Stimulated activated CD8-positive, alpha-beta memory T cell treated with anti-CD3 and anti-CD28 coated beads, Interleukin-15, amount 100 ng/mL, for 48 hours (primary cell): ENCODE results near the gene EEF1E1.

Experiments
- DNase-seq, 2 donors: peaks; one replicate each; pipeline ENCODE4 v3.0.0-alpha.2; 2020; ENCODE audit warnings: low read depth in 2 of 2

Gene EEF1E1

DNA sequence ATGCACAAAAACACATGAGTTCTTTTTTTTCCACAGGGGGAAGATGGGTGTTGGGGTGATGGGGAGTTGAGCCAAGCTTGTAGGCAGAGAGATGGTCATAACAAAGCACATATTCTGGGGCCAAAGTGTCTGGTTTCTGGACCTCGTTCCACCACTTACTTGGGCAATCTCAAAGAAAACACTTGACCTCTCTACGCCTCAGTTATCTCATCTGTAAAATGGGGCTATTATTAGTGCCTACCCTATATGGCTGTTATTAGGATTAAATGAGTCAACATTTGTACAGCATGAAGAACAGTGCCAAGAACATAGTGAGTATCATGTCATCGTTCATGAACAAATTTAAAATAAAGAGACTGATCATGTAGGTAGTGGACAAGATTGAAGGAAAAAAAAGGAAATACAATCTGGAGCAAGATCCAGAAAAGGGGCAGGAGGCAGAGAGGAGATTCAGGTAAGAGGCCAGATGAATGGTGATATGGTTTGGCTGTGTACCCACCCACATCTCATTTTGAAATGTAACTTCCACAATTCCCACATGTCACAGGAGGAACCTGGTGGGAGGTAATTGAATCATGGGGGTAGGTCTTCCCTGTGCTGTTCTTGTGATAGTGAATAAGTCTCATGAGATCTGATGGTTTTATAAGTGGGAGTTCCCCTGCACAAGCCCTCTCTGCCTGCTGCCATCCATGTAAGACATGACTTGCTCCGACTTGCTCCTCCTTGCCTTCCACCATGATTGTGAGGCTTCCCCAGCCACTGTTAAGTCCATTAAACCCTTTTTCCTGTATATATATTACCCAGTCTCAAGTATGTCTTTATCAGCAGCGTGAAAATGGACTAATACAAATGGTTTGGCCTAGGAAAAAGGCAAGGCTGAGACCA is 14.2 kb downstream of the EEF1E1 start:
- DNase-seq = no peak

GRCh38 chr6:8086755-8087306 is 15.5 kb downstream of the EEF1E1 start:
- no peak for DNase-seq

DNA sequence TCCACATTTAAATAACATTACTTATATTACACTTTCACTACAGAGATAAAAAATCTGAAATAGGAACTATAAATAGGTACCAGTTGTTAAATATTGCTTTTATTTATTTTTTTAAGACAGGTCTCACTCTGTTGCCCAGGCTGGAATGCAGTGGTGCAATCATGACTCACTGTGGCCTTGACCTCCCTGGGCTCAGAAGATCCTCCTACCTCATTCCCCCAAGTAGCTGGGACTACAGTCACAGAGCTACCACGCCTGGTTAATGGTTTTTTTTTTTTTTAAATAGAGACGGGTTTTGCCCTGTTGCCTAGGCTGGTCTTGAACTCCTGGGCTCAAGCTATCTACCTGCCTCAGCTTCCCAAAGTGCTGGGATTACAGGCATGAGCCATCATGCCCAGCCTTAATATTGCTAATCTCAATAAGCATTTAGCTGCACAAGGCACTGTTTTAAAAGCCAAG is 17.3 kb downstream of the EEF1E1 start:
- no peak for DNase-seq

DNA sequence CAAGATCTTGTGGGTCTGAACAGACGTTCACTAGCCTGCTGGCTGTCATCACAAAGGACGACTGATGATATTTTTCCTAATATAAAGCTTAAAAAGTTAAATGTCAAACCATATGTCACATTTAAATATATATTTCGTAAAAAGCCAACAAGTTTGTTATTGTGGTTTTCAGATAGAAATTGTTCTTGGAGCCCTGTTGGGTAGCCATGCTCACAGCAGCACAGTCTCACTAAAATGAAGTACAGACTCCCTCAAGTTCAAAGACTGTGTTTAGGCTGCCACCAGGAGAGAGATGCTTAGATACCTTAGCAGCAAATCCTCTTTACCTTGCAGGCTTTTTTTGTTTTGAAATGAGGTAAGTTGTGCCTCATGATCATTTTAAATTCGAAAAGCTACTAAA is 17.8 kb downstream of the EEF1E1 start:
- DNase-seq = no peak

GRCh38 chr6:8082954-8083858 is 19.1 kb downstream of the EEF1E1 start:
- no peak for DNase-seq

DNA sequence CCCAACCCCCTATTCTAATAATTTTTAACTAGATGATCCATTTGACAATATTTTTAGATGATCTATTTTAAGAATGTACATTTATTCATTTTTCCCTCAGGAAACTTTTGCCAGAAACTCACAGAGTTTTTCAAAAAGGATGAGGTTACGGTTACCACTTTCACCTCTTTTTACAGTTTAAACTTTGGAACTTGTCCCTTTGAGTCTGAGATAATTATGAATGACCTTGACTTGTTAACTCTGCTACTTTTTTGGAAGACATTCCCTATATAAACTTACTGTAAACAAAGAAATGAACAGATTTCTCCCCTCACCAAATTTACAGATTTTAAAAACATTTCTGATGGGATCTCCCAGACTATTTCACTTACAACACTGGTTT is 19.8 kb downstream of the EEF1E1 start:
- DNase-seq = no peak

DNA sequence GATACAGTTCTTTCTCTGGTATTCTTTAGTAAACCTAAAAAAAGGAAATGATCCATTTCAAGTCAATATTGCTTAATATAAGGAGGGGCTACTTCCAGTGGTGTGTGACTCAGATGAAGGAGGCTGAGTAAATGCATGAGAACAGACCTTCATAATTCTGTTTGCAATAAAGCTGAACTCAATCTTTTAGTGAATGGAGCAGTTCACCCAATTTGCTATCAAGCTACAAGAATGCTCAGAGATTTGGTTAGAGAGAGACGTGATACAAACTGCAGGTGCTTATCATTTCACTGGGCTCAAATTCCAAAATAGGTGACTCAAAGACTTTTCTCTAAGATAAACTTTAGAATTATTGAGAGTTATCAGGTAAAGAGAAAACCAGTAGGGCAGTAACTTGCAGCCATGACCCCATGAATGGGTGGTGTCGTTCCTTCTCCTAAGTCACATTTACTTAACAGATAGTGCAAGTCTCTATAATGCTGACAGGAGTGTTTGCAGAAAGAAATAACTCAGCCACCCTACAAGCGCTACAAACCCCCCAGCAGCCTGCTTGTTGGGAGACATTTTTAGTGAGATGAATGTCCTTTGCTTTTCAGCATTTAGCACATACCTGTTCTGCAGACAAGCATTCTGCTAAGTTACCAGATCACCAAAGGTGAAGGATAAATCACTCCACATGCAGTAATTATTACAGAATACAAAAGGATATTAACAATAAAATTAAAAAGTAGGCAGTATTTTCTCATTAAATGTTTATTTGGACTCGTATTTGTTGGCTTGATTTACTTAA is 21.8 kb downstream of the EEF1E1 start:
- DNase-seq = no peak

DNA sequence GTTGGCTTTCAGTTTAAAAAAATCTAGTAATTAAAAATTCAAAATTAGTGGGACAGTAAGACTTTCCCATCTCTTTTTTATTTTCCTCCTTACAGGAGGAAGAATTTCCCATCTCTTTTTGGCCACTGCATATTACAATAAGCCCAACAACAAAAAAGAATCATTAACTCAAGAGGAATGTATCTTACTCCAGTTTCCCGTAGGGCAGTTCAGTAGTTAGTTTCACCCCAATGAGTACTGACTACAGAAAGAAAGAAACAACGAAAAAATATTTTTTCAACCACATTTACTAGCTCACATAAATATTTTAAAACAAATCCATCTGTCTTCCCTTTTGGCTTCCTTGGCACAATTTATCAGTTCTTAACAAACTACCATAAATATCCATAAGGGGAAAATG is 23.2 kb downstream of the EEF1E1 start:
- no peak for DNase-seq

- no peak for DNase-seq
Measured at GRCh38 chr6:8077991-8078390, 24.4 kb downstream of the EEF1E1 start.

- DNase-seq = no peak
Measured at GRCh38 chr6:8075704-8076103, 26.6 kb downstream of the EEF1E1 start.

DNA sequence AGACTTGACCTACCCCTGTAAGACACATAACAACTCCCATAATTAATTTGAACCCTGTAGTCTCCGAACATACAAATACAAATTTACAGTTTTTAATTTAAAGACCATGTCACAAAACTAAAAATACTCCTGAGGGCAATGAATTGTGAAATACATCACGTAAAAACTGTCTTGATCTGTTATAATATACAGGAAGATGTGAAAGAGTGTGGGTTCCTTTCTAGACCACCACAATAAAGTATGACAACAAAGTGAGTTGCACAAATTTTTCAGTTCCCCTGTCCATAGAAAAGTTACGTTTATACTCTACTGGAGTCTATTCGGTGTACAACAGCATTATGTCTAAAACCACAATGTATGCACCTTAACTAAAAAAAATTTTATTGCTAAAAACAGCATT is 27.2 kb downstream of the EEF1E1 start:
- DNase-seq = no peak

GRCh38 chr6:8074213-8074612 is 28.1 kb downstream of the EEF1E1 start:
- no peak for DNase-seq

GRCh38 chr6:8073758-8074157 is 28.6 kb downstream of the EEF1E1 start:
- DNase-seq = no peak

DNA sequence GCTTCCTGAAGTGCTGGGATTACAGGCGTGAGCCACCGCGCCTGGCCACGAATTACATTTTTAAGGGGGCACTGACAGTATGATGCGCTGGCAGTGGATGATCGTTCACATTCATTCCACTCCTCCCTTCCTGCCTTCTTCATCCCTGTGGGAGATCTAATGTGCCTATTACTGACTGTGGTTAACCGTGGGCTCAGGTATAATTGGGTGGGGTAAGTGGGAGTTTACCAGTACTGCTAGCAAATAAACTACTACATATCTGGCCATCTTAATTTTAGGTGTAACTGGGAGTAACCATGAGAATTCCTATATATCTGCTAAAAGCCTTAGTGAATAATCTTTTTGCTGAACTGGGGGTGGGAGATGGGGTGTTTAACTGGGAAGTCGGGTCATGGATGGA is 31.6 kb downstream of the EEF1E1 start:
- DNase-seq = no peak

GRCh38 chr6:8069631-8070284 is 32.6 kb downstream of the EEF1E1 start:
- DNase-seq = no peak

DNA sequence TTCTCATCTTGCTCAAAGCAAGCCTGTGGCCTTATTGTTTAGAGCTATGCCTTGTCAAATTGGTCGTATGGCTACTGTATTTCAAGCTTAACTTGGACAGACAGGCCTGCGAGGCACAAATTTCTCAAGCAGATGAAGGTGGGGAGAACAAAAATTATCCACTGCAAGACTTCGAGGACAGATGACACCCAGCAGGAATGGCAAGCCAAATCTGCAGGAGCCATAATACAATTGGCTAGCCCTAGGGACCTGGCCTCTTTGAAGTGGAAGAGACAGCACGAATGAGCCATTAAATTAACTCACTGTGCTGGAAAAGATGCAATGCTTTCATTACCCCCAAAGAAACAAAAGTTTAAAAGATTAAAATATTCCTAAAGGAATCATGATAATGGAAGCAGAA is 33.2 kb downstream of the EEF1E1 start:
- DNase-seq = no peak

- no peak for DNase-seq
Measured at GRCh38 chr6:8066108-8066507, 36.2 kb downstream of the EEF1E1 start.

DNA sequence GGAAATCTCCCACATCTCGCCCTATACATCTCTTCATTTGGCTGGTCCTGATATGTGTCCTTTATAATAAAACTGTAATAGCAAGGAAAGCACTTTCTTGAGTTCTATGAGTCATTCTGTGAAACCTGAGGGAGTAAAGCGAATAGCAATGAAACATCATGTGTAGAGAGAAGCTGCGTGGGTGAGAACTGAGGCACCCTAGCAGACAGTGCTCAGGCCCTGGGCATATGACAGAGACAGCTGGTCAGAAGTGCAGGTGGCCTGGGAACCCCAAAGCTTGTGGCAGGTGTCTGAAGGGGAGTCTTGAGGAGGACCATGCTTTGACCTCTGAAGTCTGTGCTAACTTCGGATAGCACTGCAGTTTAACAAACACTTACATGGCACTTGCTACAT is 36.8 kb downstream of the EEF1E1 start:
- peak; percentile 29 to 34 for DNase-seq

DNA sequence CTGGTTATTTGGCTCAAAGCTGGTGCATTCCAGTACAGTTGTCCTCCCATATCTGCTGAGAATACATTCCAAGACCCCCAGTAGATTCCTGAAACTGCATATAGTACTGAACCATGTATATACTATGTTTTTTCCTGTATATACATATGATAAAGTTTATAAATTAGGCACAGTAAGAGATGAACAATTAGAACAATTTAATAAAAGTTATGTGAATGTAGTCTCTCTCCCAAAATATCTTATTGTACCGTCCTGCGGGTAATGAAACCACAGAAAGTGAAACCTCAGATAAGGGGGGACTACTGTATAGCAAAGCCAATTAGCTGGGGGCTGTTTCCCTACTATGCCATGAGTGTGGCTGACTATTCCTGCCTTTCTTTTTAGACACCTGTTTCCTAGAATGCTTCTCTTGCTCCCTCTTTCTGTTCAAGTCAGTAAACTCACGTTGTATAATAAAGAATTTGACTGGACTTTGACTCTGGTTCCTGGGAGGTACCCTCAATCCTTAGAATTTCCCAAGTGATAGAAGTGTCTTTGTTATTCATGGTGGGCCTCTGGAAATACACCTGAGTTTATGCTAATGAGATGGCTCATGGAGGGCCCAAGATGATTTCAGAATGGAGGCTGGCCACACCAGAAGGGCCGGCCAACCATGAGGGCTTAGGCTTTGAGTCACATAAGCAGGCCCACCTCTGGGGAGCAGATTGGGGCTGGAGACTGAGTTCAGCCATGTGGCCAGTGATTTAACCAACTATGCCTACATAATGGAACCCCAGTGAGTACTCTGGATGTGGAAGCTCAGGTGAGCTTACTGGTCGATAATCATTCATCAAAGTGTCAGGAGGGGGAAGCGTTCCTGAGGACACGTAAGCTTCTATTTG is 37.5 kb downstream of the EEF1E1 start:
- no peak for DNase-seq
